ENCODE data around the gene ITSN1.

ITSN1 gene

DNA sequence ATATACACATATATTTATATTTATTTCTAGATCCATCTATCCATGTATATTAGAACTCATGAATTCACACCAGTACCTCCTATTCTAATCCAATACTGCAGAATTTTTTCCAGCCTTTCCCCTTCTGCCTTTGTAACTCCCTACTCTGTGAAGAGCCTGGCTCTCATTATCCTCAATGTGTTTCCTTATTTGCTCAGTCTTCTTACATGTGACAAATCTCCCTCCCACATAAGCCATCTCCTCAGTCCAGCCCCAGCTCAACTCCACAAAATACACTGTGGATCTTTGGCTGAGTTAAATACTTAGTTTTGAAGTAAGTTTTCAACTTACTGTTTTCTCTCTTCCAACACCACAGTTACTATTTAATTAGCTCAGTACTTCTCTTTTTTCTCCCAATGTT, 227.6 kb downstream of the ITSN1 start:
- H3K27ac ChIP-seq: no peak overlapping the region
- TF ChIP-seq, protein P1, sequence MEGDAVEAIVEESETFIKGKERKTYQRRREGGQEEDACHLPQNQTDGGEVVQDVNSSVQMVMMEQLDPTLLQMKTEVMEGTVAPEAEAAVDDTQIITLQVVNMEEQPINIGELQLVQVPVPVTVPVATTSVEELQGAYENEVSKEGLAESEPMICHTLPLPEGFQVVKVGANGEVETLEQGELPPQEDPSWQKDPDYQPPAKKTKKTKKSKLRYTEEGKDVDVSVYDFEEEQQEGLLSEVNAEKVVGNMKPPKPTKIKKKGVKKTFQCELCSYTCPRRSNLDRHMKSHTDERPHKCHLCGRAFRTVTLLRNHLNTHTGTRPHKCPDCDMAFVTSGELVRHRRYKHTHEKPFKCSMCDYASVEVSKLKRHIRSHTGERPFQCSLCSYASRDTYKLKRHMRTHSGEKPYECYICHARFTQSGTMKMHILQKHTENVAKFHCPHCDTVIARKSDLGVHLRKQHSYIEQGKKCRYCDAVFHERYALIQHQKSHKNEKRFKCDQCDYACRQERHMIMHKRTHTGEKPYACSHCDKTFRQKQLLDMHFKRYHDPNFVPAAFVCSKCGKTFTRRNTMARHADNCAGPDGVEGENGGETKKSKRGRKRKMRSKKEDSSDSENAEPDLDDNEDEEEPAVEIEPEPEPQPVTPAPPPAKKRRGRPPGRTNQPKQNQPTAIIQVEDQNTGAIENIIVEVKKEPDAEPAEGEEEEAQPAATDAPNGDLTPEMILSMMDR (IDR thresholded peaks at IDR 0.05): no peak
- no peak for TF ChIP-seq ZFX (IDR thresholded peaks at IDR 0.05; ENCODE audit: borderline replicate concordance)

DNA sequence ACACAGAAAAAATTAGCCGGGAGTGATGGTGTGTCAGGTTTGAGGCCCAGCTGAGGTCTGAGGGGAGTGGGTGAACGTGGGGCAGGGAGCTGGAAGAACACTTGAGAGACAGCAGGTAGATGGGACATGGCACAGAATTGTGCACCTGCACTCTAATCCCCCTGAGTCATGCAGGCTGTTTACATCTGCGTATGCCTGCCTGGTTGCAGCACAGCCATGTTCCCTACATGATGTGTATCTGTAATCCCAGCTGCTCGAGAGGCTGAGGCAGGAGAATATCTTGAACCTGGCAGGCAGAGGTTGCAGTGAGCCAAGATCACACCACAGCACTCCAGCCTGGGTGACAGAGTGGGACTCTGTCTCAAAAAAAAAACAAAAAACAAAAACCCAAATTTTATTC, 228.5 kb downstream of the ITSN1 start:
- H3K27ac ChIP-seq: no peak overlapping the region
- TF ChIP-seq, protein P1 (IDR thresholded peaks at IDR 0.05): no peak
- TF ChIP-seq ZFX (IDR thresholded peaks at IDR 0.05; ENCODE audit: borderline replicate concordance): no peak

DNA sequence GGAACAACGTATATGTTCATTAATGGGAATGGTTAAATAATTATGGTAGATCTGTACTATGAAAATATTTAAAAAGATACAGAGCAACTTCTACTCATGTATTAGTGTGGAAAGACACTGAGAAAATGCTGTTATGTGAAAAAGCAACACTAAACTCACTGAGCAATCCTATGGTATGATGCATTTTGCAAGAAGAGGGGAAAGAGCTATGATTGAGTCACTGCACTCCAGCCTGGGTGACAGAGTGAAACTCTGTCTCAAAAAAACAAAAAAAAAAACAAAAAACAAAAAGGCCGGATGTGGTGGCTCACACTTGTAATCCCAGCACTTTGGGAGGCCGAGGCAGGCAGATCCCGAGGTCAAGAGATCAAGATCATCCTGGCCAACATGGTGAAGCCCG, 228.9 kb downstream of the ITSN1 start:
- TF ChIP-seq ZFX (IDR thresholded peaks at IDR 0.05; ENCODE audit: borderline replicate concordance): no peak
- H3K27ac ChIP-seq: no peak overlapping the region

DNA sequence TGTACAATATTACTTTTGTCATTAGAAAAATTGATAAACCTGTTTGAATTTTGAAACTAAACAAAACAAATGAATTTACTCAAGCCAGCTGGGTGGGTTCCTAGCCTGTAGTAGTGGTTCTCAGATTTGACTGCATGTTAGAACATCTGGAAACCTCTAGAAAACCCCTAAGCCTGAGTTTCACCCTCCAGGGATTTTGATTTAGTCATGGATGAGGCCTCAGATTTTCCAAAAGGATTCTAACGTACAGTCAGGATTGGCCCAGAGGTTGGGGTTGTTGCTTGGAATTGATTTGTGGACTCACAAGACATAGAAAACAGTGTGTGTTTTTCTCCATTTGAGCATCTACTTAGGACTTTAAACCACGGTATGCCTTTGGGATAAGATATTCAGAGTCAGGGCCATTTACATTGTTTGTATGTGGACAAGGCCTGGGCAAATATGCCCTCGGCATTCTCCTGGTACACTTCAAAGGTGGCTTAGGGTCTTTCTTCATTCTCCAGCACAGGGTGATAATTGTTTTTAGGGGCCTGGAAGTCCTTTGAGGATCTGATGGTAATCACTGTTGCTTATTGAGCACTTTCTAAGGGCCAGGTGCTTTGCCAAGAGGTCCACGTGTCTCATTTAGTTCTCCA, 230.7 kb downstream of the ITSN1 start:
- TF ChIP-seq, protein P1 (IDR thresholded peaks at IDR 0.05): no peak
- no peak for TF ChIP-seq ZFX (IDR thresholded peaks at IDR 0.05; ENCODE audit: borderline replicate concordance)

DNA sequence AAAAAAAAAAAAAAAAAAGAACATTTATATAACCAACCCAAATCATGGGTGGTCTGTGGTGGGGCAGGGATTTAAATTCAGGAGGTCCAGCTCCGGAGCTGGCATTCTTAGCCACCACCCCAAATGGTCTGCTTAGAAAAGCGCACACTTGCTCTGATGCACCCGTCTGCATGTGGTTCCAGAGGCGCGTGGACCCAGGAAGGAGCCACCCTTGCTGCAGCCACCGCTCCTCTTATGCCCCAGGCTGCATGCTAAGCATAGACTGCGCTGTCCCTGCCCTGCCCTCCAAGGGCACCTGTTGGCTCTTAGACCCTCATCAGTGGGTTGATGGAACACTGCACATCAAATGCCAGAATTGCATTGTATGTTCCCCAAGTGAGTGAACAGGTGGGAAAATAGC, 231.9 kb downstream of the ITSN1 start:
- no peak overlapping the region for H3K27ac ChIP-seq

More for the DNA sequence above, 230.7 kb downstream of the ITSN1 start:
- H3K27ac ChIP-seq: no peak overlapping the region

DNA sequence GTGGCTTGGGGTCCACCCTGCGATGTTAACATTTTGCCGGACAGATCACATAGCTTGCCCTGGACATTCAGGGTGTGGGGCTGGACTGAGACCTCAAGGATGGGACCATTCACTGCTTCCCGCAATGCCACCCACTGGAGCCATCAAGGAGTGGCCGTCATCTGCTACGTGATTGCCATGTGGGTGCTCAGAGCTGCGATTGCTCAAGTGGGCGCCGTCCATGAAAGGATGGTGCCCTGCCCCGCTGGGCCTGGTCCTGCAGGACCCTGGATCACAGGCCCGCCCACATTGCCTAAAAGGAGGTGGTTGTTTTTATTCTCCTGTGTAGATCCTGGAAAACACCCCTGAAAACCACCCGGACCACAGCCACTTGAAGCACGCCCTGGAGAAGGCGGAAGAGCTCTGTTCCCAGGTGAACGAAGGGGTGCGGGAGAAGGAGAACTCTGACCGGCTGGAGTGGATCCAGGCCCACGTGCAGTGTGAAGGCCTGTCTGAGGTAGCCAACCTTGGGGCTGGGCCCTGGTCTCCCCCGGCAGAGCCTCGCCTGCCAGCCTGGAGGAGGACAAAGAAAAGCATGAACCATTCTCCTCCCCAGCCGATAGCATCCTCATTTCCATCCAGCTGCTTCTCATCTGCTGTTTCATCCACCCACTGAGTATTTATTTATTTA, 232.9 kb downstream of the ITSN1 start:
- H3K27ac ChIP-seq: no peak overlapping the region
- TF ChIP-seq, protein P1 (IDR thresholded peaks at IDR 0.05): no peak
- no peak for TF ChIP-seq ZFX (IDR thresholded peaks at IDR 0.05; ENCODE audit: borderline replicate concordance)

More for the DNA sequence above, 231.9 kb downstream of the ITSN1 start:
- TF ChIP-seq, protein P1 (IDR thresholded peaks at IDR 0.05): no peak
- no peak for TF ChIP-seq ZFX (IDR thresholded peaks at IDR 0.05; ENCODE audit: borderline replicate concordance)

DNA sequence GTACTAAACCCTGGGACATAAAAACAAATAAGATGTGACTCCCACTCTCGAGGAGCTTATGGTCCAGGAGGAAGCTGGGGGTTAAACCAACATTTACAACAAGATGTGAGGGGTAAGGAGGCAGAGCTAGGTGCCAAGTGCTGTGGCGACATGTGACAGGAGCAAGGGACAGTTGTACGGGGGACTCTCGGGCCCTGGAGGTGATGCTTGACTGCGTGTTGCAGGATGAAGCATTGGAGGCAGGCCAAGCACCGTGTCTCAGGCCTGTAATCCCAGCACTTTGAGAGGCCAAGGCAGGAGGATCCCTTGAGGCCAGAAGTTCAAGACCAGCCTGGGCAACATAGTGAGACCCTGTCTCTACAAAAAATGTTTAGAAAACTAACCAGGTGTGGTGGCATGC, 236.5 kb downstream of the ITSN1 start:
- no peak overlapping the region for H3K27ac ChIP-seq
- TF ChIP-seq, protein P1 (IDR thresholded peaks at IDR 0.05): no peak
- no peak for TF ChIP-seq ZFX (IDR thresholded peaks at IDR 0.05; ENCODE audit: borderline replicate concordance)
